ENCODE measurements around the gene MEX3C.

GRCh38 chr18:51182824-51183223, 14.7 kb downstream of the MEX3C start:
- TF ChIP-seq CTCF (IDR thresholded peaks at IDR 0.05; ENCODE audit: low read length) (no peak), EZH2 (IDR thresholded peaks at IDR 0.05; ENCODE audit: borderline replicate concordance, low read length) (no peak)

Measured in OCI-LY1 (cell line).